ENCODE measurements around the gene ANXA8L1. TPM values are rescaled to one million over a fixed set of nuclear protein-coding genes. Genes with fewer than 3 reads are reported as not detected.
"Not testable (repeated sequence)": the region's sequence is repeated elsewhere in the genome, so short reads cannot be mapped to it uniquely, and the experiment has no call there.

ANXA8L1 gene
- polyA plus RNA-seq, 10 donors, result 0.16 to 4.0 (median 1.6) TPM; not detected in 6

GRCh38 chr10:46396441-46397279, 21.1 kb downstream of the ANXA8L1 start:
- peak in 1 of 3 donors; percentile 32 for DNase-seq

DNA sequence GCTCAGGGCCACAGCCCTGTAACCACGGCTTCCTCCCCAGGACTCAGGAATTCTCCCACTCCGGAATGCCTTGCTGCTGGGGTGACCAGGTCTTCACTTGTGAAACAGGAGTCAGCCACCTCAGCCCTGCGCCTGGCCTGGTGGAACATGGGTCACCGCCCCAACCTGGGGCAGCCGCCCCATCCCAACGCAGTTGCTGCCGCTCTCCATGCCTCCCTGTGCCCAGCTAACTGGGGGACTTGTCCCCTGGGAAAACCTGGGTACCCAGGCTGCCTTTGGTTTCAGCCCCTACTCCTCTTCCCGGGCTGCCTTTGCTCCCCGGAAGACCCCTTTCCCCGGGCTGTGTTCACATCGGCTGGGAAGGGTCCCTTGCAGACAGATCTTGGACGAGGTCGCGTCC, 22.2 kb downstream of the ANXA8L1 start:
- peak in 1 of 3 donors; percentile 8 for DNase-seq

DNA sequence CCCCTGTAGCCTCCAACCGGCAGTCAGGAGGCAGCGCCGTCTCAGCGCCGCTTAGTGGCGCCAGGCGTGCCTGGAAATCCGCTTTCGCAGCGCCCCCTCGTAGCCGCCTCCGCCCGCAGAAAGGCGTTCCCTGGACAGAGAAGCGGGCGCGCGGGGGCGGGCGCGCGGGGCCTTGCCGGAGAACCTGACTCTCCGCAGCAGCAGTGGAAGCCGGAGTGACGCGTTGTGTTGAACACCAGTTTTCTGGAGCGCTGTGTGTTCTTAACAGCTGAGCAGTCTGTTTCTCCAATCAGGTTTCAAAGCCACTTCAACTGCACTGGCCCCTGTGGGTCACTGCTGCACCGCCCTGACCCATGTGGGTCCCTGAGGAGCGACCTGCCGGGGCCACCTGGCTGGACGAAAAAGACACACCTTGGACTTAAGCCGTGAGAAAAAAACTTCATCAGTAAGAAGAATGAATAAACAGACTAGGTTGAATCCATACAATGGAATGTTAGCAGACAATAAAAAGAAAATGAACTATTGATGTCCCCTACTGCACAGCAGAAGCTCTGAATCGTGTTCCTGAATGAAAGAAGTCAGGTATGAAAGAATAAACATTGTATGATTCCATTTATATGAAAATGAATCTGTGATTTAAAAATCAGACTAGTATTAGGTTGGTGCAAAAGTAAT, 22.8 kb downstream of the ANXA8L1 start:
- peak in 1 of 3 donors; percentile 43 for DNase-seq

- not testable (repeated sequence) for DNase-seq
These were observed 34.0 kb downstream of the ANXA8L1 start for GRCh38 chr10:46409556-46409955.

DNA sequence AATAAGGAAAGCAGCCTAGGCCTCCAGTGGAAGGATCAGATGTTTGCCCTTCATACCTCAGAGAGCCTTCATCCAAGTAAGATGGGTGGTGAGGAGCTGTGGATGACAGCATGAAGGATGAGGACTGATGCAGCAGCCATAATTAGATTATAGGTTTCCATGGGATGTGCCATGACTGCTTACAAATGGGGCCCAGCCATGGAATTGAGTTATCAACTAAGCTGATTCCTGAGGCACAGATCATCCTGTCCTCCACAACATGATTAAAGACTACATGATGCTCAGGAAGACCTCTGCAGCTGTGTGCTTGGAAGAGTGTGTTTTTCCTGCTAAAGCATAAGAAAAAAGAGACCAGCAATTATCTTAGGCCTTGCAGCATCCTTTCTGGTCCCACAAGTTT, 35.5 kb downstream of the ANXA8L1 start:
- not testable (repeated sequence) for DNase-seq

DNA sequence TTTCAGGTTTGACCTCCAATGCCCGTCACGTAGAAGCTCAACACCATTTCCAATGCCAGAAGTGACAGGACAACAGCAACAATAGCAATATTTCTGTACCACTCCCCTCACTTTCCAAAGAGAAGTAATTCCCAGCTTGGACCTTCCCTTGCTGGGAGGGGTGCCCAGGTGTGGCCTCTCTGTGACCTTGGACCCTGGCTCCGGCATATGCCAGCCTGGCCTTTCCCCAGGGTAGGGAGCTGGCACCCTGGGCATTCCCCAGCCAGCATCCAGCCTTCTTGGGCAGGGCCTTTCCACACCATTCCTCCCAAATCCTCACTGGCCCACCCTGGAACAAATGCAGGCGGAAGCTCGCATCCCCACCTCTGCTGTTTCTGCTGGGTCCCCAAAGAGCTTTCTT, 37.1 kb downstream of the ANXA8L1 start:
- DNase-seq, result not testable (repeated sequence)

GRCh38 chr10:46415291-46415690, 39.7 kb downstream of the ANXA8L1 start:
- DNase-seq, result not testable (repeated sequence)

DNA sequence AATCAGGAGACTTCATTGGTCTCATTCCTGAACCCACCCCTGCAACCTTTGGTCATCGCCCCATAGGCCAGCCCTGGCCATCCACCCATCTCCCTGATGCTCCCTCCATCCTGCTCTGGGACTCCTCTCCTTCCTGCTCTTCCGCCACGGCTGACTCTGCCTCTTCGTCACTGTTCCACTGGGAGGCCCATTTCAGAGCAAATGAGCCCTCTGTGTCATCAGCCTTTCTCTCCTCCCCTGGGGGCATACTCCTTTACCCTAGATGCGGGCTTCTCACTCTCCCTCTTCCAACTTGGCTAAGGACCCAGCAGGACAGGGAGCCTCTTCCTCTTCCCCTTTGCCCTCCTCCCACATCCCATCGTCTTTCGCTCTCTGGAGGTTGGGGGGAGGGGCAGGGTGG, 42.7 kb downstream of the ANXA8L1 start:
- not testable (repeated sequence) for DNase-seq

DNA sequence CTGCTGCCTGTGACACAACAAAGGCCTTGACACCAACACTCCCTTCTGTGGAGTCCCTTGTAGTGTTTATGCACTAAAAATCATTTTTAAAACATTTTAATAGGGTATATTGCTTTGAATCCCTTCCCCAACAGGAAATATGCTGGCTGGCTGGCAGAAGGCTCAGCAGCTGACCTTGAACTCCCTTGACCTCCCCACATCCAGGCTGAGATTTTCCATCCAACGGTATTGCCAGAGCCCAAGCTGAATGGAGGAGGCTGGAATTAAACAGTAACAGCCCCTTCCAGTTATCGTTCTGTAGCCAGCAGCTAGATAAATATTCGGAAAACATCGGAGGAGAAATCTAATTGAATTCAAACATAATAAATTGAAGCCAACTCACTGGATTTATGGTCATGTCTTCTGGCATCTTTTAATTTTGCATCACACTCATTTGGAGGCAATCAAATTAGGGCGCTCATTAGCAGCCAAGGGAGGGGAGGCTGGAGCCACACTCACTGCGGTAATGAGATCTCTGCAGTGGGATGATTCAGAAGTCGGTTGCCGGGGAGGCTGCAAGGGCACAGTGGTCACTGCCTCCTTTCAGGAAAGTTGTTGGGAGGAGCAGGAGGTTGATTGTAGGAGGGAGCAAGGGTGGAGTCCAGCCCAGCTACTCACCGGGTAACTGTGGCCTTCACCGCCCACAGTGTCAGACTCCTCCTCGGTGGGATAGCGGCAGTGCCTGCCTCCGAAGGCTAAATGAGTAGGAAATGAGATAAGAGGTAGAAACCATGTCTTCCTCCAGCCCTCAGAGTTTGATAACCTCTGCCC, 44.2 kb downstream of the ANXA8L1 start:
- DNase-seq, result not testable (repeated sequence)

DNA sequence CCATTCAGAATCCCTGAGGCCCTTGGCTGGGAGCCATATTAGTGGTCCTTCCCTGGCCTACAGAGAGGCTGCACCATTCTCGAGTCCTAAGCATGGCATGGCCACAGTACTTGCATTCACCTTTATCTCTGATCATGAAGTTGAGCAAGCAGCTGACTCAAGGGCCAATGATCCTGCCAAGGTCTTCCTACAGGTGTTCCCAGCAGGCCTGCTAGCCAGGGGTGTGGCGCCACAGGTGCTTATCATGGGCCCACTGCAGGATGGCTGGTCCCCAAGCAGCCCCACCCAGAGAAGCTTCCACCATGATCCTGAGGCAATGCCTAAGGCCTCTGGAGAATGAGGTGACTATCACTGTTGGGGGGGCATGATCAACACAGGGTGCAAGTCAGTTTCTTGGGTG, 48.0 kb downstream of the ANXA8L1 start:
- DNase-seq, result not testable (repeated sequence)

DNA sequence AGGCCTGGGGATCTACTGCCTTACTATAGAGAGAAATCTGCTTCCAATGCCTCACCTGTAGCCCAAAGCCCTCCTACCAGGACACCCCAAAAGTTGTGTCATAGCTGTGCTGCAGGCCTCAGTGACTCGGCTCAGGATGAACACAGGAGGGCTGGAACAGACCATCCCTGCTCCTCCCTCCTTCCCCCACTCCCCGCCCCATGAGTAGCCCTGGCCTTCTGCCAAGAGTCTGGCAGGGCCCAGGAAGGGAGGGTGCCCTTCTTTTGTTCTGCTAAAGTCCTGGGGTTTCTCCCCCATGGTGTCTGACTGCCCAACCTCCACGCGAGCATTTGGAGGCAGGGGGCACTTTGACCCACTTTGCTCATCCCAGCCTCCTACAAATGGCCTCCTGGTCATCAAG, 65.4 kb downstream of the ANXA8L1 start:
- not testable (repeated sequence) for DNase-seq

Other genes starting within 250 kb of the ANXA8L1 start
- under 1 TPM in 2 of 10 donors, not detected in 8; 0.11 to 0.21 TPM for gene ANTXRL, start 88.8 kb upstream of the ANXA8L1 start, polyA plus RNA-seq (ENCODE audit: insufficient read length in 10 of 10)
- under 1 TPM in 4 of 10 donors, not detected in 6; 0.07 to 0.38 (median 0.23) TPM for gene NPY4R, start 90.2 kb downstream of the ANXA8L1 start, polyA plus RNA-seq (ENCODE audit: insufficient read length in 10 of 10)
- gene GPRIN2, start 180.9 kb downstream of the ANXA8L1 start, polyA plus RNA-seq (ENCODE audit: insufficient read length in 10 of 10), result under 1 TPM in 9 of 10 donors, not detected in 1; 0.09 to 0.63 (median 0.26) TPM
- gene SYT15, start 203.4 kb downstream of the ANXA8L1 start, polyA plus RNA-seq (ENCODE audit: insufficient read length in 10 of 10), result 1 to 10 TPM; 2.1 to 8.2 (median 4.1) TPM